Mucosa of gallbladder (tissue), 1 donor: Measurements from ENCODE around the gene KCNJ4. TPM values are rescaled to one million over a fixed set of nuclear protein-coding genes. Genes with fewer than 3 reads are reported as not detected.

Experiments
- DNase-seq: peaks from one replicate; pipeline ENCODE4 v3.0.0-alpha.2; 2020; ENCODE audit warnings: low spot score
- total RNA-seq: library from RNA; stranded (reverse); gene quantifications from one replicate; pipeline ENCODE4 v1.2.1, GENCODE V29; 2021
- donor health status: DM: no; HTN: no; CAD: no.

The KCNJ4 gene
- total RNA-seq, 1 donor from 2014 or later, result not detected

- no peak for DNase-seq
These were observed 23.6 kb downstream of the KCNJ4 start for GRCh38 chr22:38431266-38432010.

- DNase-seq, result no peak
These were observed 25.4 kb downstream of the KCNJ4 start for GRCh38 chr22:38429499-38430068.

- no peak for DNase-seq
These were observed 26.3 kb downstream of the KCNJ4 start for GRCh38 chr22:38428714-38429113.

- no peak for DNase-seq
These were observed 27.1 kb downstream of the KCNJ4 start for GRCh38 chr22:38427940-38428339.

- no peak for DNase-seq
These were observed 27.5 kb downstream of the KCNJ4 start for GRCh38 chr22:38427465-38427864.

- DNase-seq, result no peak
These were observed 28.4 kb downstream of the KCNJ4 start for GRCh38 chr22:38426628-38427027.

- DNase-seq, result no peak
These were observed 30.4 kb downstream of the KCNJ4 start for GRCh38 chr22:38424525-38425080.

- peak; percentile 66 for DNase-seq
These were observed 31.2 kb downstream of the KCNJ4 start for GRCh38 chr22:38423512-38424503.

GRCh38 chr22:38422611-38423511 lies 32.1 kb downstream of the KCNJ4 start:
- DNase-seq, result peak; percentile 43

GRCh38 chr22:38420734-38421133 lies 34.3 kb downstream of the KCNJ4 start:
- DNase-seq, result no peak

- DNase-seq, result no peak
These were observed 35.2 kb downstream of the KCNJ4 start for GRCh38 chr22:38419858-38420160.

- DNase-seq, result no peak
These were observed 35.7 kb downstream of the KCNJ4 start for GRCh38 chr22:38419121-38419857.

GRCh38 chr22:38418589-38418988 lies 36.4 kb downstream of the KCNJ4 start:
- no peak for DNase-seq

- DNase-seq, result no peak
These were observed 37.5 kb downstream of the KCNJ4 start for GRCh38 chr22:38417252-38418060.

- no peak for DNase-seq
These were observed 38.3 kb downstream of the KCNJ4 start for GRCh38 chr22:38416621-38417251.

GRCh38 chr22:38415561-38416321 lies 39.3 kb downstream of the KCNJ4 start:
- DNase-seq, result no peak

- DNase-seq, result no peak
These were observed 40.0 kb downstream of the KCNJ4 start for GRCh38 chr22:38415046-38415445.

GRCh38 chr22:38414009-38414395 lies 41.0 kb downstream of the KCNJ4 start:
- no peak for DNase-seq
